ENCODE results near the gene RPF1. TPM values are rescaled to one million over a fixed set of nuclear protein-coding genes. Genes with fewer than 3 reads are reported as not detected.

The RPF1 gene
- total and polyA plus RNA-seq, 3 experiments from 2014 or later = 59.7 to 63.5 (median 60.1) TPM

DNA sequence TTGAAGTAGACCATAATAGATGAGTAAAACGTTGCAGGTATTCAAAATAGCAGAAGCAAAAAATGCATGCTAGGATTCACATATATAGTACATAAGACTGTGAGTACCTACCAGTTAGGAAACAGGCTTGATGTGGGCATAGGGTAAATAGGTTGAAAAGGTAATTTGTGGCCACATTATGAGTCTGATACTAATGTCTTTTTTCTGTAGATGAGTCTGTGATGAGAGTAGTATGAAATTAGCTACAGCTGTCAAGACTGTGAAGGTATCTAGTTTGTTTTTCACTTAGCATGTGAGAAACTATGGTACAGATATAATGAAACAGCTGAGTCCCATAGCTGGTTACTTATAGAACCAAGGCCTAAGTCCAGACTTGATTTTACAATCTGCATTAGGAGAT, 14.7 kb downstream of the RPF1 start:
- H3K4me3 ChIP-seq (ENCODE audit: low read length) = no peak overlapping the region
- DNase-seq = no peak
- H3K27ac Mint-ChIP-seq = peak overlapping the region in 5 of 8 donors; percentile 7 to 66 (median 53)
- no peaks in the 10 kb centered on the region for H3K27me3 Mint-ChIP-seq
- peaks cover 4% of the 10 kb centered on the region for H3K4me1 ChIP-seq (ENCODE audit: insufficient read depth, low read length)
- H3K36me3 ChIP-seq (ENCODE audit: insufficient read depth, low read length) = peaks cover 69% of the 10 kb centered on the region
- CTCF ChIA-PET = no interaction called here
- POLR2A ChIA-PET = no interaction called here
- H3K27me3 ChIP-seq (ENCODE audit: insufficient read depth, low read length, poor library complexity, severe bottlenecking) = no peaks in the 10 kb centered on the region
- H3K27ac ChIP-seq (ENCODE audit: low read depth, low read length) = no peak overlapping the region
- H3K9me3 Mint-ChIP-seq = no peaks in the 10 kb centered on the region
- H3K36me3 Mint-ChIP-seq = peaks cover 4 to 90% (median 25%) of the 10 kb centered on the region in 3 donors
- no peak overlapping the region for H3K4me3 Mint-ChIP-seq
- no peaks in the 10 kb centered on the region for H3K9me3 ChIP-seq (ENCODE audit: low read length)
- H3K4me1 Mint-ChIP-seq = peaks cover 8 to 27% (median 18%) of the 10 kb centered on the region in 3 donors

GRCh38 chr1:84496498-84496897, 17.4 kb downstream of the RPF1 start:
- POLR2A ChIA-PET = no interaction called here
- H3K36me3 ChIP-seq (ENCODE audit: insufficient read depth, low read length) = peaks cover 54% of the 10 kb centered on the region
- H3K27ac ChIP-seq (ENCODE audit: low read depth, low read length) = no peak overlapping the region
- Mint-ChIP-seq H3K9me3 (no peaks in the 10 kb centered on the region), H3K4me3 (no peak overlapping the region), H3K36me3 (peaks cover 4 to 88% (median 21%) of the 10 kb centered on the region in 3 donors), H3K27me3 (no peaks in the 10 kb centered on the region), H3K27ac (peak overlapping the region in 1 of 8 donors; percentile 3), H3K4me1 (peaks cover 14 to 37% (median 28%) of the 10 kb centered on the region in 3 donors)
- H3K4me3 ChIP-seq (ENCODE audit: low read length) = no peak overlapping the region
- H3K27me3 ChIP-seq (ENCODE audit: insufficient read depth, low read length, poor library complexity, severe bottlenecking) = no peaks in the 10 kb centered on the region
- peaks cover 4% of the 10 kb centered on the region for H3K4me1 ChIP-seq (ENCODE audit: insufficient read depth, low read length)
- no peak for DNase-seq
- CTCF ChIA-PET = no interaction called here
- no peaks in the 10 kb centered on the region for H3K9me3 ChIP-seq (ENCODE audit: low read length)

DNA sequence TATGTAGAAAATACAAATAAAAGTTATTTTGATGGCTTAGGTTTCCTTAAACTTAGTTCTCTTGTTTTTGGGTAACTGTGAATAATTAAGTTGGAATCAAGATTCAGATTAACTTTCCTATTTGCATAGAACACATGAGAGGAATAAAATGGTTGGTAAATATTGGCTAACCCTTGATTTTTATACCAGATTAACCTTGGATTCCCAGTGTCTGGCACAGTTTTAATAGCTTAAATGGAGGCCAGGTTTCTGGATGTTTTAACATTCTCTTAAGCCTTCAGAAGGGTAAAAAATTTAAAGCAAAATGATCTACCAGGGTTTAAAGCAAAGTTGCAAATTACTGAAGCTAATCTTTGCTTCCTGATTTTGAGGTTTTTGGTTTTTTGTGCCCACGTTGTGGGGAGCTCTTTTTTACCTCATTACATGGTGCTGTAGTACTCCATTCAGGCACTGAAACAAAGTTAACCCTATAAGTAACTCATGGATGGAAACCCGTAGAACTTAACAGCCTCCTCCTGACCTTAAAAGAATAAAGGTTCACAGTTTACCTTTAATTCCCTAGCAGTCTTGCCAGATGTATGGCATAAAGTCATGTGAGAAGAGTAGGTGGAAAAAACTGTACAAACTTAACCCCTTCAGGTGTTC, 18.7 kb downstream of the RPF1 start:
- no peak overlapping the region for H3K4me3 ChIP-seq (ENCODE audit: low read length)
- no peak overlapping the region for H3K27ac ChIP-seq (ENCODE audit: low read depth, low read length)
- ChIA-PET CTCF (interaction anchor here (1.0 kb wide), 1 partner anchor 9 kb away, joined by 3 read pairs; the partner anchor contains the start of genes GNG5 and SPATA1), POLR2A (interaction anchor here (0.8 kb wide), 1 partner anchor 77 kb away, joined by 3 read pairs; the partner anchor contains the start of gene CTBS)
- H3K36me3 ChIP-seq (ENCODE audit: insufficient read depth, low read length) = peaks cover 42% of the 10 kb centered on the region
- H3K4me1 Mint-ChIP-seq = peaks cover 21 to 48% (median 33%) of the 10 kb centered on the region in 3 donors
- H3K36me3 Mint-ChIP-seq = peaks cover 4 to 76% (median 21%) of the 10 kb centered on the region in 3 donors
- peak overlapping the region in 4 of 8 donors; percentile 12 to 60 (median 32) for H3K27ac Mint-ChIP-seq
- H3K27me3 Mint-ChIP-seq = no peaks in the 10 kb centered on the region
- H3K27me3 ChIP-seq (ENCODE audit: insufficient read depth, low read length, poor library complexity, severe bottlenecking) = no peaks in the 10 kb centered on the region
- peak in 1 of 5 donors; percentile 38 for DNase-seq
- H3K4me3 Mint-ChIP-seq = no peak overlapping the region
- no peaks in the 10 kb centered on the region for H3K9me3 ChIP-seq (ENCODE audit: low read length)
- peaks cover 8% of the 10 kb centered on the region for H3K4me1 ChIP-seq (ENCODE audit: insufficient read depth, low read length)
- H3K9me3 Mint-ChIP-seq = no peaks in the 10 kb centered on the region

DNA sequence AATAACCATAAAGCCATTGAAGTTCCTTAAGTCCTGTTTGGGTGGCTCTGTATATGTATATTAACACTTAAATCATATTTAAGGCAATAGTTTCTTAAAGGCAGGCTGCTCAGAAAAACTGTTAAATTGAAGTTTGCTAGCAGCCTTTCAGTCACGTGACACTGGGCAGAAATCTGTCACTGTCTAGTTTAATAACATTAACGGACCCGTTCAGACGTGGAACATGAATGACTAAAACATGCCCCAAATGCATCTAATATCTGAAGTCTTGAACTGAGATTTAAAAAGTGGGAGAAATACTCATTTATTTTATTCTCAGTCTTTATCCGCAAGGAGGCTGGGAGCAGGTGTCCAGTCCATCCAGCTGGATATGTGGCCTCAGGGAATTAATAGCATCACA, 23.9 kb downstream of the RPF1 start:
- H3K27me3 Mint-ChIP-seq = no peaks in the 10 kb centered on the region
- H3K4me3 Mint-ChIP-seq = peak overlapping the region in 4 of 7 donors; percentile 7 to 97 (median 40)
- H3K36me3 Mint-ChIP-seq = peaks cover 0 to 43% (median 8%) of the 10 kb centered on the region in 3 donors
- H3K27ac Mint-ChIP-seq = peak overlapping the region in 5 of 8 donors; percentile 5 to 96 (median 51)
- peaks cover 5% of the 10 kb centered on the region for H3K36me3 ChIP-seq (ENCODE audit: insufficient read depth, low read length)
- H3K27me3 ChIP-seq (ENCODE audit: insufficient read depth, low read length, poor library complexity, severe bottlenecking) = no peaks in the 10 kb centered on the region
- no peak overlapping the region for H3K27ac ChIP-seq (ENCODE audit: low read depth, low read length)
- DNase-seq = no peak
- H3K4me3 ChIP-seq (ENCODE audit: low read length) = no peak overlapping the region
- H3K4me1 Mint-ChIP-seq = peaks cover 52 to 75% (median 56%) of the 10 kb centered on the region in 3 donors
- H3K4me1 ChIP-seq (ENCODE audit: insufficient read depth, low read length) = peaks cover 32% of the 10 kb centered on the region
- ChIA-PET CTCF (no interaction called here), POLR2A (interaction anchor here (1.7 kb wide), 1 partner anchor 71 kb away, joined by 6 read pairs; the partner anchor contains the start of gene CTBS)
- no peaks in the 10 kb centered on the region for H3K9me3 ChIP-seq (ENCODE audit: low read length)
- no peaks in the 10 kb centered on the region for H3K9me3 Mint-ChIP-seq

- peak overlapping the region; percentile 91 for H3K4me3 ChIP-seq (ENCODE audit: low read length)
- Mint-ChIP-seq H3K36me3 (peaks cover 0 to 29% (median 4%) of the 10 kb centered on the region in 3 donors), H3K27me3 (no peaks in the 10 kb centered on the region), H3K27ac (peak overlapping the region; percentile 92 to 98 (median 96)), H3K4me3 (peak overlapping the region; percentile 95 to 99 (median 97)), H3K9me3 (peaks cover 0 to 5% (median 0%) of the 10 kb centered on the region in 5 donors), H3K4me1 (peaks cover 53 to 67% (median 56%) of the 10 kb centered on the region in 3 donors)
- H3K36me3 ChIP-seq (ENCODE audit: insufficient read depth, low read length) = peaks cover 3% of the 10 kb centered on the region
- no peaks in the 10 kb centered on the region for H3K27me3 ChIP-seq (ENCODE audit: insufficient read depth, low read length, poor library complexity, severe bottlenecking)
- peaks cover 32% of the 10 kb centered on the region for H3K4me1 ChIP-seq (ENCODE audit: insufficient read depth, low read length)
- peak in 2 of 5 donors; percentile 6 to 28 for DNase-seq
- ChIA-PET POLR2A (interaction anchor here (1.0 to 2.4 kb wide), 6 partner anchors 25 to 772 kb away, joined by 3 to 32 read pairs (median 6); partner anchors contain the start of genes BCL10, CTBS, PRKACB and RPF1), CTCF (interaction anchor here (1.3 to 2.5 kb wide), 7 partner anchors 9 to 361 kb away, joined by 4 to 12 read pairs (median 8); partner anchors contain the start of genes CTBS and PRKACB)
- no peaks in the 10 kb centered on the region for H3K9me3 ChIP-seq (ENCODE audit: low read length)
- peak overlapping the region; percentile 77 for H3K27ac ChIP-seq (ENCODE audit: low read depth, low read length)
These were observed 25.8 kb downstream of the RPF1 start for GRCh38 chr1:84504580-84505492.

DNA sequence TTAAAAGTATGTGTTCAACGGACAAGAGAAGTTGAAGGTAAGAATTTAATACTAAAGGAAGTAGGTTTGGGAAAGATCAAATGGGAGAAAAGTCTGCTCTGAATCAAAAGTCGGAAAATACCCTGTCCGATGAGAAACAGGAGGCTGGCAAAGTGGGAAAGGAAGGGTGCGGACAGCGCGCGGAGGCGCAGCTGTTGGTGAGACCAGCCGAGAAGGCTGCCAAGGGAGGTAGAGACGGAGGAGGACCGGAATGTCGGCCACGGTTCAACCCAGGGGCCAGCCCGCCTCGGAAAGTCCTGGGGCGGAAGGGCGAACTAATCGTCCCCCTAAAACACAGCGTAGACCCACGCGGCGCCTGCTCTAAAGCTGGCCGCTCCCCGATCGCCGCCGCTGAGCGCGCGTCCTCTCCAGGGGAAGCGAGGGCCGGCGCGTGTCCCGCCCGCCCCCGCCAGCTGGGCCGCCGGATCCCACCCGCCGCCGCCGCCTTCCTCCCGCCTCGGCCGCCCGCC, 26.5 kb downstream of the RPF1 start:
- Histone ChIP-seq H3K36me3 (ENCODE audit: insufficient read depth, low read length) (no peaks in the 10 kb centered on the region), H3K4me3 (ENCODE audit: low read length) (peak overlapping the region; percentile 91), H3K9me3 (ENCODE audit: low read length) (no peaks in the 10 kb centered on the region), H3K4me1 (ENCODE audit: insufficient read depth, low read length) (peaks cover 32% of the 10 kb centered on the region), H3K27me3 (ENCODE audit: insufficient read depth, low read length, poor library complexity, severe bottlenecking) (no peaks in the 10 kb centered on the region), H3K27ac (ENCODE audit: low read depth, low read length) (peak overlapping the region; percentile 77)
- DNase-seq = no peak
- Mint-ChIP-seq H3K4me1 (peaks cover 49 to 60% (median 51%) of the 10 kb centered on the region in 3 donors), H3K4me3 (peak overlapping the region; percentile 95 to 99 (median 97)), H3K27ac (peak overlapping the region; percentile 94 to 100 (median 97)), H3K9me3 (peaks cover 0 to 5% (median 0%) of the 10 kb centered on the region in 5 donors), H3K36me3 (peaks cover 0 to 23% (median 4%) of the 10 kb centered on the region in 3 donors), H3K27me3 (no peaks in the 10 kb centered on the region)
- POLR2A ChIA-PET = interaction anchor here (0.6 to 2.4 kb wide), 7 partner anchors 26 to 771 kb away, joined by 3 to 32 read pairs (median 5); partner anchors contain the start of genes BCL10, CTBS, PRKACB and RPF1
- CTCF ChIA-PET = interaction anchor here (1.0 to 2.5 kb wide), 8 partner anchors 14 to 364 kb away, joined by 3 to 12 read pairs (median 6); partner anchors contain the start of genes CTBS and PRKACB

- Histone ChIP-seq H3K9me3 (ENCODE audit: low read length) (no peaks in the 10 kb centered on the region), H3K4me1 (ENCODE audit: insufficient read depth, low read length) (peaks cover 32% of the 10 kb centered on the region), H3K27ac (ENCODE audit: low read depth, low read length) (peak within 1 kb of the TSS; percentile 77), H3K27me3 (ENCODE audit: insufficient read depth, low read length, poor library complexity, severe bottlenecking) (no peaks in the 10 kb centered on the region), H3K4me3 (ENCODE audit: low read length) (peak within 1 kb of the TSS; percentile 91), H3K36me3 (ENCODE audit: insufficient read depth, low read length) (no peaks in the 10 kb centered on the region)
- ChIA-PET POLR2A (interaction anchor here (0.5 to 2.4 kb wide), 9 partner anchors 26 to 770 kb away, joined by 3 to 32 read pairs (median 5); partner anchors contain the start of genes BCL10, CTBS, PRKACB and RPF1), CTCF (interaction anchor here (1.0 to 2.5 kb wide), 8 partner anchors 8 to 365 kb away, joined by 3 to 12 read pairs (median 6); partner anchors contain the start of genes CTBS and PRKACB)
- peak within 1 kb of the TSS; percentile 95 to 99 (median 97) for H3K4me3 Mint-ChIP-seq
- peak; percentile 95 to 98 (median 96) for DNase-seq
- peaks cover 0 to 17% (median 3%) of the 10 kb centered on the region in 3 donors for H3K36me3 Mint-ChIP-seq
- peaks cover 45 to 54% (median 46%) of the 10 kb centered on the region in 3 donors for H3K4me1 Mint-ChIP-seq
- H3K9me3 Mint-ChIP-seq = peaks cover 0 to 5% (median 0%) of the 10 kb centered on the region in 5 donors
- no peaks in the 10 kb centered on the region for H3K27me3 Mint-ChIP-seq
- peak within 1 kb of the TSS; percentile 94 to 100 (median 97) for H3K27ac Mint-ChIP-seq
These were observed 27.1 kb downstream of the RPF1 start, which contains the start of the genes GNG5 and SPATA1 for GRCh38 chr1:84506002-84506728. GNG5 (minus strand) TSS chr1:84506581; CDS start chr1:84506091, 490 bp downstream. SPATA1 (plus strand) TSS chr1:84506386; CDS start chr1:84516360, 9,974 bp downstream.

Measured in CD8-positive, alpha-beta memory T cell (primary cell).